ENCODE data around the gene CA9.
"Not testable (repeated sequence)": the region's sequence is repeated elsewhere in the genome, so short reads cannot be mapped to it uniquely, and the experiment has no call there.

DNA sequence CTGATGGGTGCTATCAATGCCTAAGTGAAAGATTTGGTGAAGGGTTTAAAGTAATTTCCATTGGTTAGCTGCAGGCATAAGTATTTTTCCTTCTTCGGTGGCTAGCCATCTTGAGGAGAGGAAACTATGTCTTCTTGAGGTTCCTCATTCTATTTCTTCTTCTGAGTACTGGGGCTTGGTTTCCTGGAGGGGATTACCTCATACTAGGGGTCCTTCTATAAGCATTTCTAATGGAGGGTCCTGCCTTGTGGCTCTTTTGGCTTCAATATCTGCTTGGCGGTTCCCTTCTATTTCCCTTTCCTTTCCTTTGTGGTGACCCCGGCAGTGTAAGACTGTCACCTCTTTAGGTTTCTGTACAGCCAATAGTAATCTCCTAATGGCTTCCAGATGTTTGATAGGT lies 32.2 kb upstream of the CA9 start:
- TF ChIP-seq, protein P1, sequence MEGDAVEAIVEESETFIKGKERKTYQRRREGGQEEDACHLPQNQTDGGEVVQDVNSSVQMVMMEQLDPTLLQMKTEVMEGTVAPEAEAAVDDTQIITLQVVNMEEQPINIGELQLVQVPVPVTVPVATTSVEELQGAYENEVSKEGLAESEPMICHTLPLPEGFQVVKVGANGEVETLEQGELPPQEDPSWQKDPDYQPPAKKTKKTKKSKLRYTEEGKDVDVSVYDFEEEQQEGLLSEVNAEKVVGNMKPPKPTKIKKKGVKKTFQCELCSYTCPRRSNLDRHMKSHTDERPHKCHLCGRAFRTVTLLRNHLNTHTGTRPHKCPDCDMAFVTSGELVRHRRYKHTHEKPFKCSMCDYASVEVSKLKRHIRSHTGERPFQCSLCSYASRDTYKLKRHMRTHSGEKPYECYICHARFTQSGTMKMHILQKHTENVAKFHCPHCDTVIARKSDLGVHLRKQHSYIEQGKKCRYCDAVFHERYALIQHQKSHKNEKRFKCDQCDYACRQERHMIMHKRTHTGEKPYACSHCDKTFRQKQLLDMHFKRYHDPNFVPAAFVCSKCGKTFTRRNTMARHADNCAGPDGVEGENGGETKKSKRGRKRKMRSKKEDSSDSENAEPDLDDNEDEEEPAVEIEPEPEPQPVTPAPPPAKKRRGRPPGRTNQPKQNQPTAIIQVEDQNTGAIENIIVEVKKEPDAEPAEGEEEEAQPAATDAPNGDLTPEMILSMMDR (IDR thresholded peaks at IDR 0.05): not testable (repeated sequence)
- TF ChIP-seq EZH2, EZH2phosphoT487 (IDR thresholded peaks at IDR 0.05): not testable (repeated sequence)

All from neural progenitor cell (in vitro differentiated cells).